OCI-LY7 (cell line): ENCODE data around the gene ACSF2.

ENCODE experiments used
- EZH2phosphoT487 ChIP-seq: fragments of 200-600 bp; sonication (generic); IDR thresholded peaks from 2 replicates; pipeline ENCODE4 v1.6.1; 2018; ENCODE audit warnings: low read depth, borderline replicate concordance, mild to moderate bottlenecking, mixed run types, antibody characterized with exemption, low read length, moderate library complexity, mixed read lengths
- TF ChIP-seq, protein P1 (sequence below): fragments of 200-600 bp; sonication (generic); conservative IDR thresholded peaks from 2 replicates; pipeline ENCODE4 v1.5.1; 2014; ENCODE audit warnings: mild to moderate bottlenecking, antibody characterized with exemption, low read length, moderate library complexity, mixed read lengths

DNA sequence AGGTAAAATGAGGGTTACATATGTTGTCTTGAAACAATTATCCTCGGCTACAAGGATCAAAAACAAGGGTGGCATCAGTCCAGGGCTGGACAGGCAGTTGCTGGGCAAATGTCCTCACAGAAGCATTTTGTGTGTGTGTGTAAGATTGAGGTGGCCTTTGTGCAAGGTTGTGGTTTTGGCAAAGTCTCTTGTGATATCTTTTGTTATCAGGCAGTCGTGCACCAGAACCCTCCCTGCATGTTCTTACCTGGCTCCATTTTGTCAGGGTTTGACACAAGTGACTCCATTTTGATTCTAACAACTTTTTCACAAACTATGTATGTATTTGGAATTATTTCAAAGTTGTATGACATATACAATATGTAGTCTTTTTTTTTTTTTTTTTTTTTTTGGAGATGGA, 22.6 kb downstream of the ACSF2 start:
- TF ChIP-seq, protein P1, sequence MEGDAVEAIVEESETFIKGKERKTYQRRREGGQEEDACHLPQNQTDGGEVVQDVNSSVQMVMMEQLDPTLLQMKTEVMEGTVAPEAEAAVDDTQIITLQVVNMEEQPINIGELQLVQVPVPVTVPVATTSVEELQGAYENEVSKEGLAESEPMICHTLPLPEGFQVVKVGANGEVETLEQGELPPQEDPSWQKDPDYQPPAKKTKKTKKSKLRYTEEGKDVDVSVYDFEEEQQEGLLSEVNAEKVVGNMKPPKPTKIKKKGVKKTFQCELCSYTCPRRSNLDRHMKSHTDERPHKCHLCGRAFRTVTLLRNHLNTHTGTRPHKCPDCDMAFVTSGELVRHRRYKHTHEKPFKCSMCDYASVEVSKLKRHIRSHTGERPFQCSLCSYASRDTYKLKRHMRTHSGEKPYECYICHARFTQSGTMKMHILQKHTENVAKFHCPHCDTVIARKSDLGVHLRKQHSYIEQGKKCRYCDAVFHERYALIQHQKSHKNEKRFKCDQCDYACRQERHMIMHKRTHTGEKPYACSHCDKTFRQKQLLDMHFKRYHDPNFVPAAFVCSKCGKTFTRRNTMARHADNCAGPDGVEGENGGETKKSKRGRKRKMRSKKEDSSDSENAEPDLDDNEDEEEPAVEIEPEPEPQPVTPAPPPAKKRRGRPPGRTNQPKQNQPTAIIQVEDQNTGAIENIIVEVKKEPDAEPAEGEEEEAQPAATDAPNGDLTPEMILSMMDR, result no peak
- no peak for TF ChIP-seq EZH2phosphoT487
